AG20443 (cell line): ENCODE data around the gene GH2.
"Not testable (repeated sequence)": the region's sequence is repeated elsewhere in the genome, so short reads cannot be mapped to it uniquely, and the experiment has no call there.

Source experiments
- DNase-seq: peaks from one replicate; pipeline ENCODE4 v3.0.0; 2012; ENCODE audit warnings: low spot score, mixed read lengths

Gene GH2

DNA sequence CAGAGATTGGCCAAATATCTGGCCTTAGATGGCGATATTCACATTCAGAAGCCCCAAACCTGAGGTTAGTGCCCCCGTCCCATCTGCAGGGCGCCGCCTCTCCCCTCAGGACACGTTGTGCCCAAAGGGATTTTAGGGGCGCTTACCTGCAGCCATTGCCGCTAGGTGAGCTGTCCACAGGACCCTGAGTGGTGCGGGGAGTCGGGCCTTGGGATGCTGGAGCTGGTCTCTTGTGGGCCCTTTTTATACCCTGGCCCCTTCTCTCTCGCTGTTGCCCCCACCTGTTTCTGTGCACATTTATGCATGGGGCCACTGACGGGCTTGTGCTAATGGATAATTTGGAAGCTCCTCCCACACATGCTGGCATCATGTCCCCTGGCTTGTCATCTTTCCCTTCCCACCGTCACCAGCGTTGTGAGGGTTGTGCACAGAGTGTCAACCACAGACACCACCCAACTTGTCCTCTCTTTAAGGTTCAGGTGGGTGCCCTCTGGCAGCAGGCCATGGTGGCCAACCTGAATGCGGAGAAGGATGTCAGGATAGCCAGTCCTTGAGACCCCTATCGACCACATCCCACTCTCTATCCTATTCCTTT is 29.4 kb upstream of the GH2 start, which contains the start of gene CSHL1:
Gene CSHL1 (minus strand): TSS at position 218 of the 595 bp plus-strand sequence. CDS start 62 bp downstream, at position 156.
- no peak for DNase-seq

DNA sequence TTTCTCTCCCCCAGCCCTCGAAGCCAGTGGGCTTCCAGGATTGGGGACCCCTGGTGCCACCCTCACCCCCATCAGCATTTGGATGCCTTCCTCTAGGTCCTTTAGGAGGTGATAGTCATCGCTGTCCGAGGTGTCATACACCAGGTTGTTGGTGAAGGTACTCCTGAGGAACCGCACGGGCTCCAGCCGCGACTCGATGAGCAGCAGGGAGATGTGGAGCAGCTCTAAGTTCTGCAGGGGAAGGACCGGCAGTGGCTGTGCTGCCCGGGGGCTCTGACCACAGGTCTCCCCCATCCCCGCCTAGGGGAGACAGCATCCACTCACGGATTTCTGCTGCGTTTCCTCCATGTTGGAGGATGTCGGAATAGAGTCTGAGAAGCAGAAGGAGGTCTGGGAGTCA is 28.4 kb upstream of the GH2 start:
- DNase-seq, result no peak

GRCh38 chr17:63909586-63909985 is 27.8 kb upstream of the GH2 start:
- DNase-seq, result not testable (repeated sequence)

- DNase-seq, result peak; percentile 16
Measured at GRCh38 chr17:63907161-63907778, 25.5 kb upstream of the GH2 start.

- DNase-seq, result not testable (repeated sequence)
Measured at GRCh38 chr17:63904796-63905195, 23.1 kb upstream of the GH2 start.

GRCh38 chr17:63903787-63904201 is 22.1 kb upstream of the GH2 start:
- DNase-seq, result not testable (repeated sequence)

- DNase-seq, result not testable (repeated sequence)
Measured at GRCh38 chr17:63901971-63902370, 20.2 kb upstream of the GH2 start.

GRCh38 chr17:63898899-63899798 is 17.4 kb upstream of the GH2 start:
- DNase-seq, result not testable (repeated sequence)

- not testable (repeated sequence) for DNase-seq
Measured at GRCh38 chr17:63896524-63897354, 15.0 kb upstream of the GH2 start, which contains the start of gene CSH1. TSS of gene CSH1 (minus strand) at chr17:63896574. CDS start at chr17:63896511, 63 bp downstream.

- not testable (repeated sequence) for DNase-seq
Measured at GRCh38 chr17:63894821-63895220, 13.1 kb upstream of the GH2 start.

DNA sequence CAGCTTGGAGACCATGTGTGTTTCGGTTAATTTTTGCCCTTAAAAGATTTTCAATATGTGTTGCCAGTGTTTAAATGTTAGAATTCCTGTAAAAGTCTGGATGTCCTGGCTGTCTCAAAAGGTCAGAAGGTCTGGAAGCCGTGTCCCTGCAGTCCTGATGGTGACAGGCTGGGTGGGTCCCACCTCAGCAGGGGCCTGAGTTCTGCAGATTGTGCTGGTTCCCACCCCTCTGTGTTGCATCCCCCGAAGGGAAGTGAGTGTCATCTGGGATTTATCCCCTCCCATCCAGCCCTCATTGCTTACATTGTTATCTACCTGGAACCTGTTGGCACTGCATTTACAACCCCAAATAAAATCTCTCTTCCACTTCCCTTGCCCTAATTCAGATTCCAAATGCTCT is 12.3 kb upstream of the GH2 start:
- not testable (repeated sequence) for DNase-seq

DNA sequence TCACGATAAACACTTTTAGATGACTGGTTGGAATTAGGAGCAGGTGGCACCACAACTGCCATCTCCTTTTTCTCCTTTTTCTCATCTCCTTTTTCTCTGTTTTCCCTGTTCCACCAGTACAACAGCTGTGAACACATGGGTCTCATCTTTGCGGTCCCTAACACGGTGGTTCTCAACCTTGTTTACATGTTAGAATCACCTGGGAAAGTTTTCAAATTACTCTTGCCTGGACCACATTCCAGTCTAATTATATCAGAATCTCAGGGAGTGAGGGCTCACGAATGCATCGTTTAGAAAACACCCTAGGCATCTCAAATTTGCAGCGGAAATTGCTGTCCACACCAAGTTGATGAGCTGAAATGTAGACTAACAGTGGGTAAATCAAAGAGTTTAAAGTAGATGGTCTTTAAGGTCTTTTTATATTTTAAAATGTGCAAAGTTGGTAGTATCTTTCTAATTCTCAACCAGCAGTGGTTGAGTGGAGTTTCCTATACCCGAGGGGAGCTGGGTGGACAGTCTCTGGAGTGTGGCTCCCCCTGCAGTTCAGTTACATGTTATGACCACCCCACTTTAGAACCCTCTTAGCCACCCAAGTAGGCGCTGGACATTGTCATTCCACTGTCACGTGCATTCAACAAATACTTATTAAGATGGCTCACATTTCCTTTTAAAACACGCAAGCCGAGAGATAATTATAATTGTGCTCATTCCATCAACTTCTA is 10.7 kb upstream of the GH2 start:
- DNase-seq, result not testable (repeated sequence)

- peak; percentile 25 for DNase-seq
Measured at GRCh38 chr17:63889026-63889848, 7.5 kb upstream of the GH2 start.

DNA sequence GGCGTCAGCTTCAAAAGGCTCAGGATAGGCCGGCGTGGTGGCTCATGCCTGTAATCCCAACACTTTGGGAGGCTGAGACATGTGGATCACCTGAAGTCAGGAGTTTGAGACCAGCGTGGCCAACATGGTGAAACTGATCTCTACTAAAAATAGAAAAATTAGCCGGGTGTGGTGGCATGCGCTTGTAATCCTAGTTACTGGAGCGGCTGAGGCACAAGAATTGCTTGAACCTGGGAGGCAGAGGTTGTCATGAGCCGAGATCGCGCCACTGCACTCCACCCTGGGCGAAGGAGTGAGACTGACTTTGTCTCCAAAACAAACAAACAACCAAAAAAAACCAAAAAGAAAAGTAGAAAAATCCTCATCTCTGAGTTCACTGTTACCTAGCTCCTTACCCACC is 3.4 kb upstream of the GH2 start:
- not testable (repeated sequence) for DNase-seq

DNA sequence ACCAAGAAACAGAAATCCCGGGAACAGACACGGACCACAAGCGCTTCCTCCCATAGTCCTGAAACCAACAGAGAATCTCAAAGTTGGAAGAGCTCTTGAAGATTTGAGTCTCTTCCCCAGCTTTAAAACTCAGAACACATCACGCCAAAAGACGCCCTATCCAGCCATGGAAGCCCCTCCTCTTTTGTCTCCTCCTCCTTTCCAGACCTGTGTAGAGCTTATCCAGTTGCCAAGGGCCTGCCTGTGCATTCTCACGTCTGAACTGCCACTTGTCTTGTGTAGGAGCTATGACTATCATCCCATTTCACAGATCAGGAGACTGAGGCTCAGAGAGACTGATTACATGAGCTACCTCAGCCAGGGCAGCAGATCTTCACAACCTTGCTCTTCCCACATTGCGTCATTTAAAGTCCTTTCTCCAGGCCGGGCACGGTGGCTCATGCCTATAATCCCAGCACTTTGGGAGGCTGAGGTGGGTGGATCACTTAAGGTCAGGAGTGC is 932 bp upstream of the GH2 start:
- not testable (repeated sequence) for DNase-seq

DNA sequence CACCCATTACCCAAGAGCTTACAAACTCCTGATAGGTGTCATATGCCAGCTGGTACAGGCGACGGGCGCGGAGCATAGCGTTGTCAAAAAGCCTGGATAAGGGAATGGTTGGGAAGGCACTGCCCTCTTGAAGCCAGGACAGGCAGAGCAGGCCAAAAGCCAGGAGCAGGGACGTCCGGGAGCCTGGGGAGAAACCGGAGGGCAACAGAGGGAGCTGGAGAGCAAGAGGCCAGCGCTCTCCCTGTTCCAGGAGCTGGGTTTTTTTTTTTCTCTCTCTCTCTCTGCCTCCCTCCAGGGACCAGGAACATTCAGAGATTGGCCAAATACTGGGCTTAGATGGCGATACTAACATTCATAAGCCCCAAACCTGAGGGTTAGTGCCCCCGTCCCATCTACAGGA is 407 bp downstream of the GH2 start:
- DNase-seq, result not testable (repeated sequence)

DNA sequence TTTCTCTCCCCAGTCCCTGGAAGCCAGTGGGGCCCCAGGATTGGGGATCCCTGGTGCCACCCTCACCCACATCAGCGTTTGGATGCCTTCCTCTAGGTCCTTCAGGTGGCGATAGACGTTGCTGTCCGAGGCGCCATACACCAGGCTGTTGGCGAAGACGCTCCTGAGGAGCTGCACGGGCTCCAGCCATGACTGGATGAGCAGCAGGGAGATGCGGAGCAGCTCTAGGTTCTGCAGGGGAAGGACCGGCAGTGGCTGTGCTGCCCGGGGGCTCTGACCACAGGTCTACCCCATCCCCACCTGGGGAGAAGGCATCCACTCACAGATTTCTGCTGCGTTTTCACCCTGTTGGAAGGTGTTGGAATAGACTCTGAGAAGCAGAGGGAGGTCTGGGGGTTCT is 1.0 kb downstream of the GH2 start:
- no peak for DNase-seq

DNA sequence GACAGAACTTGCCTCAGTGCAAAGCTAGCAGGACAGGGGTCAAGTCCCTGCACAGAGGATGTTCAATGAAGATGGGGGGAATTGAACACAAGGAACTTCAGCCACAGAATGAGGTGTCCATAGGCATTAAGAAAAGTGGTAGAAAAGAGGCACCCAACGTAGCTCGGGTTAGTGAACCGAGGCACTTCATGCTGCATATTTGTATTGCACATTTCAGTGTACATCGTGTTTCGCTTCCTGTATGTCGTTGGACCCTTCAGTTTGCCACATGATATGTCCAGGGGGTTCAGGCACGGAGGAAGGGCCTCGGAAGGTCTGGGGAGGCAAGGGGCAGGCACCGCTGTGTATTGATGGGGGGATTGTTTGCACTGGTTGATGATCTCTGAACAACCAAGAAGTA is 3.3 kb downstream of the GH2 start:
- not testable (repeated sequence) for DNase-seq

GRCh38 chr17:63874693-63875092 is 7.1 kb downstream of the GH2 start:
- not testable (repeated sequence) for DNase-seq
